CD4-positive, alpha-beta memory T cell (primary cell): ENCODE results near the gene GAS7. TPM values are rescaled to one million over a fixed set of nuclear protein-coding genes. Genes with fewer than 3 reads are reported as not detected.

Source experiments
- CTCF ChIA-PET: fragments of 350-600 bp; sonication (Branson Sonifier 250); formaldehyde crosslinking; loops from one replicate; lab custom pipeline; 2021; ENCODE audit warnings: inconsistent platforms; ENCODE audit not compliant: partially characterized antibody; lab: Charles Lee
- POLR2A ChIA-PET: fragments of 350-600 bp; sonication (Branson Sonifier 250); formaldehyde crosslinking; loops from one replicate; lab custom pipeline; 2021; ENCODE audit not compliant: partially characterized antibody; lab: Charles Lee
- DNase-seq, 5 donors: peaks; one replicate each; pipeline versions ENCODE4 v3.0.0 to v3.0.0-alpha.2; 2020 to 2022; ENCODE audit warnings: mixed read lengths in 1 of 5
- H3K27ac ChIP-seq: one replicate; pipeline ENCODE4 v1.7.0; 2013; ENCODE audit warnings: low read depth, low read length
- H3K27me3 ChIP-seq: 2 replicates; pipeline ENCODE4 v1.7.0; 2013; ENCODE audit warnings: mild to moderate bottlenecking, low read length, moderate library complexity; ENCODE audit not compliant: insufficient read depth
- H3K36me3 ChIP-seq: 2 replicates; pipeline ENCODE4 v1.7.0; 2013; ENCODE audit warnings: mild to moderate bottlenecking, low read length, moderate library complexity; ENCODE audit not compliant: insufficient read depth
- H3K4me1 ChIP-seq: 2 replicates; pipeline ENCODE4 v1.7.0; 2013; ENCODE audit warnings: mild to moderate bottlenecking, low read length, moderate library complexity; ENCODE audit not compliant: insufficient read depth
- H3K4me3 ChIP-seq, 2 donors: one replicate each; pipeline ENCODE4 v1.7.0; 2013; ENCODE audit warnings: low read length in 2 of 2, mild to moderate bottlenecking in 1 of 2
- H3K9me3 ChIP-seq, 2 donors: one replicate each; pipeline ENCODE4 v1.7.0; 2013; ENCODE audit warnings: low read length in 2 of 2, control low read depth in 1 of 2; ENCODE audit not compliant: control insufficient read depth in 1 of 2
- H3K27ac Mint-ChIP-seq, 7 donors: one replicate each; pipeline ENCODE4 v1.8.0; 2020 to 2021; ENCODE audit warnings: mixed read lengths in 7 of 7, mild to moderate bottlenecking in 6 of 7, inconsistent platforms in 3 of 7, moderate library complexity in 3 of 7
- H3K27me3 Mint-ChIP-seq, 2 donors: one replicate each; pipeline ENCODE4 v1.8.0; 2020 to 2021; ENCODE audit warnings: mixed read lengths in 2 of 2
- H3K36me3 Mint-ChIP-seq, 2 donors: one replicate each; pipeline ENCODE4 v1.8.0; 2020 to 2021; ENCODE audit warnings: mixed read lengths in 2 of 2, inconsistent platforms in 1 of 2, mild to moderate bottlenecking in 1 of 2
- H3K4me1 Mint-ChIP-seq, 4 donors: one replicate each; pipeline ENCODE4 v1.8.0; 2020 to 2021; ENCODE audit warnings: mixed read lengths in 4 of 4, mild to moderate bottlenecking in 1 of 4
- H3K4me3 Mint-ChIP-seq, 8 donors: one replicate each; pipeline ENCODE4 v1.8.0; 2020 to 2021; ENCODE audit warnings: mixed read lengths in 8 of 8, mild to moderate bottlenecking in 7 of 8, moderate library complexity in 6 of 8, inconsistent platforms in 3 of 8
- H3K9me3 Mint-ChIP-seq, 8 donors: one replicate each; pipeline ENCODE4 v1.8.0; 2020 to 2021; ENCODE audit warnings: mixed read lengths in 8 of 8, mild to moderate bottlenecking in 5 of 8, inconsistent platforms in 3 of 8, moderate library complexity in 1 of 8
- intact Hi-C: fragments of 100-400 bp; cut with micrococcal nuclease; formaldehyde crosslinking; loops from one replicate; pipeline ENCODE4 v1.15.1; 2023
- polyA plus RNA-seq, 2 donors: library from polyadenylated mRNA; unstranded; fragments of 300-500 nt; fragmentation: Illumina TruSeq; gene quantifications; one replicate each; pipeline ENCODE4 v1.2.3, GENCODE V29; 2021
- total RNA-seq, 2 experiments: library from RNA; stranded (reverse); gene quantifications; one replicate each; pipeline ENCODE4 v1.2.3, GENCODE V29; 2021

GAS7 gene
- total RNA-seq (1 to 10 TPM; 4.6 to 5.2 TPM), polyA plus RNA-seq (1 to 10 TPM in 1 of 2 donors, under 1 TPM in 1; 0.42 to 1.3 TPM)

DNA sequence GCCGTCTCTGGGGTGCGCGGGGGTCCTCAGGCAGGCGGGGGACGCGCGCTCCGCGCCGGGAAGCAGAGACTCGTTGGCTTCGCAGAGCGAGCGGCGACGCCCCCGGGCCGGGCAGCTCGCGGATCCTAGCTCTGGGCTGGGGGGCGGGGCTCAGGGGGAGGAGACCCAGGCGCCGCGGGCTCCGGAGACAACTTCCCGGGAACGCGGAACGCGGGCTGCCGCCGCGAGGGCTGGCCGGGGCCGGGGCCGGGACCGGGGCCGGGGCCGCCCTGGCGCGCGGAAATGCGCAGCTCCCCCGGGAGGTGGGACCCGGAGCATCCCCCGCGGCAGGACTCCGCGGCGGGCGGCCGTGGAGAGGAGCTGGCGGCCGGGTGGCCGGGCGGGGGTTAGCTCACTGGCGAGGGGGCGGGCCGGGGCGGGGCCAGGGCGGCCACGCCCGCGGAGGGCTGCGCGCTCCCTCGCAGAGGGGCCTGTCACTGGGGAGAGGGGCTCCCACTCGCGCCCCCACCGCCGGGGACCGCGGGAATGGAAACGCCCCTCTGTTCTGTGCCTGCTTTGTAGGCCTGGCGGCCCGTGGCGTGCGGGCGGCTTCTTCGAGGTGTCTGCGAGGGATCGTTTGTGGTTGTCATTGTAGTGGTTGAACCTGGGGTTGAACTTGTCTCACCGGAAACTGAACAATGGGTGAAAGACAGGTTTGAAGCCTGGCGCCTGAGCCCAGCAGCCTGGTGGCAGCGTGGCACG, at the start of gene GAS7:
TSS of gene GAS7 (minus strand) at position 98 of the 741 bp plus-strand sequence.
- H3K27me3 Mint-ChIP-seq, result peaks cover 21% of the 10 kb centered on the region in 2 donors
- CTCF ChIA-PET, result no interaction called here
- H3K4me1 ChIP-seq, result peaks cover 5% of the 10 kb centered on the region

GRCh38 chr17:10247810-10248209, 49.4 kb upstream of the GAS7 start:
- no peaks in the 10 kb centered on the region for H3K27me3 ChIP-seq
- no peak overlapping the region for H3K27ac ChIP-seq
- DNase-seq, result no peak
- H3K36me3 Mint-ChIP-seq, result no peaks in the 10 kb centered on the region
- peaks cover 0 to 4% (median 0%) of the 10 kb centered on the region in 8 donors for H3K9me3 Mint-ChIP-seq
- intact Hi-C loops, result no loop called here
- ChIA-PET CTCF (no interaction called here), POLR2A (no interaction called here)
- H3K27me3 Mint-ChIP-seq, result peaks cover 2 to 5% of the 10 kb centered on the region in 2 donors
- H3K4me3 Mint-ChIP-seq, result no peak overlapping the region
- no peak overlapping the region for H3K4me3 ChIP-seq
- no peaks in the 10 kb centered on the region for H3K9me3 ChIP-seq
- H3K36me3 ChIP-seq, result no peaks in the 10 kb centered on the region
- peaks cover 0 to 6% (median 5%) of the 10 kb centered on the region in 4 donors for H3K4me1 Mint-ChIP-seq
- no peak overlapping the region for H3K27ac Mint-ChIP-seq
- H3K4me1 ChIP-seq, result no peaks in the 10 kb centered on the region

More for the DNA sequence above, at the start of gene GAS7:
- Histone ChIP-seq H3K9me3 (no peaks in the 10 kb centered on the region), H3K27me3 (peaks cover 5% of the 10 kb centered on the region), H3K36me3 (no peaks in the 10 kb centered on the region), H3K4me3 (no peak within 1 kb of the TSS), H3K27ac (no peak within 1 kb of the TSS)
- intact Hi-C loops, result no loop called here
- Mint-ChIP-seq H3K9me3 (peaks cover 2 to 30% (median 13%) of the 10 kb centered on the region in 8 donors), H3K4me1 (peaks cover 3 to 13% (median 8%) of the 10 kb centered on the region in 4 donors), H3K27ac (peak within 1 kb of the TSS in 2 of 7 donors; percentile 8 to 19), H3K36me3 (no peaks in the 10 kb centered on the region), H3K4me3 (peak within 1 kb of the TSS in 7 of 8 donors; percentile 64 to 86 (median 78))
- peak; percentile 27 to 44 (median 29) for DNase-seq
- POLR2A ChIA-PET, result no interaction called here

DNA sequence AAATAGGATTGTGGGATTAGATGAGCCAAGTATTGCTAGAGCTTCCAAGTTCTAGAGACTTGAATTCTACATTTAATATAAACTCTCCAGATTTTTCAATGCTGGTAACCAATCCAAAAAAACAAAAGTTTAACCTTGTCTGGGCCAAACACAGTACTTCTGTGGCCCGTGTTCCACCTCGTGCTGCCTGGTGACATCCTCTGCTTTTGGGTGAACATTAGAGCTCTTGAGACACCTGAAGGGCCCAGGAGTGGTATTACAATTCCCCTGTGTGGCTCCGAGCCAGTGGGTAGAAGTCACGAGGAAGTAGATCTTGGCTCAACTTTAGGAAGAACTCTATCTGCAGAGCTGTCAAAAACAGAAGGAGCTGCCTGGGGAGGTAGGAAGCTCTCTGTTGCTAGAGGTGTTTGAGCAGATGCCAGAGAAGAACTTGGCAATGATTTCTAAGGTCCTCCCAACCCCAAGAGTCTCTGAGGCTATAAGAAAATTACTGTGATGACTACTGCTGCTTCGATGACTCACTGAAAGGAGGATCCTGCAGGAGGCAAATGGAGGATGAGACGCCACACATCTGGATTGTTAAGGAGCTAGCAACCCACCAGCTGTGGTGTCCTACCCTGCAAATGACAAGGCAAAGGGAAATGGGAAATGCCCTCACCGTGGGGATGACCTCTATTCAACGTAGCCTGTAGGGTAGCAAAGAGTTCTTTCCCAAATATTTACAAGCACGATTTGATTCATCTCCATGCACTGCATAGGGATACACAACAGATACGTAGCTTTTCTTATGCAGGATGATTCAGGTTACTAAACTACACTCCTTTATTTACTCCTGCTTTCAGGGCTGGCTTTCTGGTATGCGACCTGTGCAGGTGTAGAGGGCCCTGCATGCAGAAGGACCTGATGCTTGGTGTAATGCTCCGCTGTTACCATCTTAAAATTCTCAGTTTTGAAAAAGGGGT, 45.8 kb upstream of the GAS7 start:
- Mint-ChIP-seq H3K27me3 (peaks cover 0 to 5% of the 10 kb centered on the region in 2 donors), H3K9me3 (peaks cover 0 to 9% (median 2%) of the 10 kb centered on the region in 8 donors), H3K4me1 (no peaks in the 10 kb centered on the region), H3K4me3 (no peak overlapping the region), H3K36me3 (no peaks in the 10 kb centered on the region), H3K27ac (no peak overlapping the region)
- ChIA-PET POLR2A (no interaction called here), CTCF (no interaction called here)
- DNase-seq, result no peak
- H3K27me3 ChIP-seq, result no peaks in the 10 kb centered on the region
- H3K4me3 ChIP-seq, result no peak overlapping the region
- no peak overlapping the region for H3K27ac ChIP-seq
- H3K4me1 ChIP-seq, result no peaks in the 10 kb centered on the region
- intact Hi-C loops, result no loop called here
- H3K36me3 ChIP-seq, result no peaks in the 10 kb centered on the region
- no peaks in the 10 kb centered on the region for H3K9me3 ChIP-seq

GRCh38 chr17:10241781-10242180, 43.4 kb upstream of the GAS7 start:
- no peak overlapping the region for H3K27ac ChIP-seq
- CTCF ChIA-PET, result no interaction called here
- intact Hi-C loops, result no loop called here
- Mint-ChIP-seq H3K36me3 (no peaks in the 10 kb centered on the region), H3K27me3 (peaks cover 0 to 8% of the 10 kb centered on the region in 2 donors), H3K27ac (no peak overlapping the region), H3K4me3 (no peak overlapping the region), H3K4me1 (no peaks in the 10 kb centered on the region), H3K9me3 (peaks cover 0 to 6% (median 1%) of the 10 kb centered on the region in 8 donors)
- H3K27me3 ChIP-seq, result no peaks in the 10 kb centered on the region
- H3K9me3 ChIP-seq, result no peaks in the 10 kb centered on the region
- H3K4me1 ChIP-seq, result no peaks in the 10 kb centered on the region
- H3K36me3 ChIP-seq, result no peaks in the 10 kb centered on the region
- POLR2A ChIA-PET, result no interaction called here
- no peak for DNase-seq
- no peak overlapping the region for H3K4me3 ChIP-seq

GRCh38 chr17:10238661-10239060, 40.3 kb upstream of the GAS7 start:
- no peaks in the 10 kb centered on the region for H3K9me3 ChIP-seq
- ChIA-PET POLR2A (no interaction called here), CTCF (no interaction called here)
- Mint-ChIP-seq H3K27me3 (peaks cover 0 to 7% of the 10 kb centered on the region in 2 donors), H3K4me3 (no peak overlapping the region), H3K36me3 (no peaks in the 10 kb centered on the region), H3K9me3 (peaks cover 0 to 10% (median 2%) of the 10 kb centered on the region in 8 donors), H3K4me1 (no peaks in the 10 kb centered on the region), H3K27ac (no peak overlapping the region)
- H3K27ac ChIP-seq, result no peak overlapping the region
- H3K4me3 ChIP-seq, result no peak overlapping the region
- H3K36me3 ChIP-seq, result no peaks in the 10 kb centered on the region
- DNase-seq, result no peak
- intact Hi-C loops, result no loop called here
- H3K27me3 ChIP-seq, result no peaks in the 10 kb centered on the region
- H3K4me1 ChIP-seq, result no peaks in the 10 kb centered on the region

- Histone ChIP-seq H3K9me3 (no peaks in the 10 kb centered on the region), H3K27ac (no peak overlapping the region), H3K36me3 (no peaks in the 10 kb centered on the region), H3K4me1 (no peaks in the 10 kb centered on the region), H3K27me3 (no peaks in the 10 kb centered on the region), H3K4me3 (no peak overlapping the region)
- Mint-ChIP-seq H3K4me3 (no peak overlapping the region), H3K27me3 (peaks cover 0 to 6% of the 10 kb centered on the region in 2 donors), H3K9me3 (peaks cover 0 to 12% (median 4%) of the 10 kb centered on the region in 8 donors), H3K4me1 (no peaks in the 10 kb centered on the region), H3K36me3 (peaks cover 0 to 3% of the 10 kb centered on the region in 2 donors), H3K27ac (no peak overlapping the region)
- DNase-seq, result no peak
- intact Hi-C loops, result no loop called here
- ChIA-PET POLR2A (no interaction called here), CTCF (interaction anchor here (1.8 kb wide), 1 partner anchor 9 kb away, joined by 4 read pairs; no protein-coding TSS in a partner anchor)
Observed at GRCh38 chr17:10234033-10234432, 35.6 kb upstream of the GAS7 start.

GRCh38 chr17:10233161-10233560, 34.8 kb upstream of the GAS7 start:
- peaks cover 0 to 6% of the 10 kb centered on the region in 2 donors for H3K27me3 Mint-ChIP-seq
- Histone ChIP-seq H3K36me3 (no peaks in the 10 kb centered on the region), H3K4me3 (no peak overlapping the region), H3K27ac (no peak overlapping the region), H3K9me3 (no peaks in the 10 kb centered on the region), H3K4me1 (no peaks in the 10 kb centered on the region), H3K27me3 (no peaks in the 10 kb centered on the region)
- peaks cover 0 to 3% of the 10 kb centered on the region in 2 donors for H3K36me3 Mint-ChIP-seq
- H3K9me3 Mint-ChIP-seq, result peaks cover 0 to 12% (median 4%) of the 10 kb centered on the region in 8 donors
- no peak overlapping the region for H3K27ac Mint-ChIP-seq
- no peak overlapping the region for H3K4me3 Mint-ChIP-seq
- ChIA-PET POLR2A (no interaction called here), CTCF (interaction anchor here (1.8 kb wide), 1 partner anchor 8 kb away, joined by 4 read pairs; no protein-coding TSS in a partner anchor)
- intact Hi-C loops, result no loop called here
- DNase-seq, result no peak
- no peaks in the 10 kb centered on the region for H3K4me1 Mint-ChIP-seq
